HG03571 (cell line): ENCODE results near the gene TEX35.
A peak's percentile ranks its signal among the peaks of the same experiment; 100 is the strongest.

Experiments used
- ATAC-seq: cut with Tn5 transposase; IDR thresholded peaks from one replicate; pipeline ENCODE4 v1.9.1; 2021; ENCODE audit not compliant: unreplicated experiment

TEX35 gene

DNA sequence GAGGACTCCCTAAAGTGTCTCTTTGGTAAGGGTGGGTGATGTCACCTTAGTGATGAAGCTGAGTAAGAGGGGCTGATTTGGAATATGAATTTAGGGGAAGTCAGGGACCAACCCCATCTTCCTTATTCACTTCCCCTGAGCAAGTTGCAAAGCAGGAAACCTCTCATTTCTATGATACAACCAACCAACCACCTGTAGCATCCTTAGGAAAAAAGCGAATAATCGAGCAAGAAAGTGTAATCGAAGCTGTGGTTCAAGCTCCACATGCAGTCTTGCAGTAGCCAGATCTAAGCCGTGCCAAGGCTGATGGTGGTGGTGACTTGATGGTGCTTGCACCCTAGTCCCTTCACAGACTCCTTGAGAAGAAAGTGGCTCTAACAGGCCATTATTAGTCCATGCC lies 3.2 kb downstream of the TEX35 start:
- no peak for ATAC-seq

- no peak for ATAC-seq
Measured at GRCh38 chr1:178518894-178519293, 6.0 kb downstream of the TEX35 start.

DNA sequence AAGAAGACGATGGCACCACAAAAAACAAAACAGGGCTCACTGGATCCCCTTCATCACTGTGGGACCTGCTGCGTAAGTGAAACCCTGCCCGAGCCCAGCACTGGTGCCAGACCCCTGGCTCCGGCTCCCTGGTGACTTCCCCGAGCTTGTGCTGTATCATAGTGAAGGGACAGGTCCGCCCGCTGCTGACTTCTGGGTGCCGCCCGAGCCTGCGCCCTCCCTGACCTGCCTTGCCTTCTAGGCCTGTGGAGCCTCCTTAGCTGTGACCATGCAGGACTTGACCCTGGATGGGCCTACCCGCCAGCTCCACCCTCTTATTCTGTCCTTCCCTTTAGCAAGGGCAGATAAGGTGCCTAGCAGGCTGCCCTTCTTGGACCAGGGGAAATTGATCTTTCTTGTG lies 7.9 kb downstream of the TEX35 start:
- ATAC-seq = no peak

- no peak for ATAC-seq
Measured at GRCh38 chr1:178521241-178521640, 8.3 kb downstream of the TEX35 start.

GRCh38 chr1:178527117-178527516 lies 14.2 kb downstream of the TEX35 start:
- no peak for ATAC-seq

DNA sequence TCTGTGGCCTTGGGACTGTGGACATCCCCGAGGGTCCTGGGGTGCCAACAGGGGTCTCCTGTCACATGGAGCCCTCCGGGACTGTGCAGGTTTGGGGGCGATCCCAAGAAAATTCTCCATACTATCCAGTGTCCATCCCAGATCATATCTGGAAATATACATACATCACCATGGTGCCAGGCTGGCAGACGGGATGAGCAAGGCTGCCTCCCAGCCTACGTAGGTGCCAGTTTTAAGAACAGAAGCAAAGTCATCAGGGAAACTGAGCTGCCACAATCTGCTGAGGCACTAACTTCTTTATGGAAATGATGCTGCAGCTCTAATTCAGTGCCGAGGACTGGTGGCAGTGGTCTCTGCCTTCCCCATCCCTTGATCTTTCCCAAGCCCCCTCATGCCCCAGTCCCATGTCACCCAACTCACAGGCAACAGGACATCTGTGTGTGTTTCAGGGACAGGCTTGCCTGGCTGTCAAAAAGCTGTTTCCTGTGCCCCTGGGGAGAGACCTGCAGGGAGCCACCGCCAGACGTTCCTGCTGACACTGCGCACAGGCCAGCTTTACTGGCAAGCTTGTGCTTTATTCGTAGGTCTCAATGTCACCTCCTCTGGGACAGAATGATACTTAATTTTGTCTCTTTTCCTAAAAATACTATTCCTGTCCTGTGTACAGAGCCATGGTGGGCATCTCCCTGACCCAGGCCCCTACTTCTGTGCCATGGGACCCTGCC lies 15.5 kb downstream of the TEX35 start:
- no peak for ATAC-seq

DNA sequence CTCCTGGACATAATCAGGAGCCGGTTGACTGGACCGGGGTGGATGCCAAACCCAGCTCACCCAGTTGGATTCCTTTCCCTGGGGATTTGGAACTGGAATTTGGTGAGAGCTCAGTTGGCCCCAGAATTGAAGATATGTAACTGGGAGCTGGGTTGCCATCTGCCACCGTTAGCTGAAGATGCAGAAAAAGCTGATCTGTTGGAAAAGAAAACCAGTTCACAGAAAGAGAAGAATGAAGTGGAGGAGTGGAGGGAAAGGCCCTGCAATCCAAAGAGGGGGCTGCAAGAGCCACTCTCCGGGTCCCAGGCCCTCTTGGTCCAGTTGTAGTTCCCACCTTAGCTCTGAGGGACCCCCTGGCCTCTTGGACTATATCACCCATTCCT lies 16.0 kb downstream of the TEX35 start:
- ATAC-seq = no peak

- no peak for ATAC-seq
Measured at GRCh38 chr1:178529364-178530036, 16.6 kb downstream of the TEX35 start.

- ATAC-seq = no peak
Measured at GRCh38 chr1:178530037-178530402, 17.1 kb downstream of the TEX35 start.

DNA sequence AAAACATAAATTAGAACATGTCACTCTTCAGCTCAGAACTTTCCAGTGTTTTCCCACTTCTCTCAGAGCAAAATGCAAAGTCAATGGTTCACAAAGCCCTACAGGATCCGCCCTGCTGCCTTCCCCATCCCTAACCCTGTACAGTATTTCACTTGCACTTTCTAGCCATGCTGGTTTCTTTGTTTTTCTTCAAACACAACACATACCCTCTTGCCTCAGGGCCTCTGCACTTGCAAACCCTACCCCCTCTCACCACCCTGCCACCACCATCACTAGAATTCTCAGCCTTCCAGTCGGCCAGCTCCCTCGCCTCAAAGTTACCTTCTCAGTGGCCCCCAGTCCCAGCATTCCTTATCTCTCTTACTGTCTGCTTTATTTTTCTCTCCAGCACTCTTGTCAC lies 17.6 kb downstream of the TEX35 start:
- no peak for ATAC-seq

DNA sequence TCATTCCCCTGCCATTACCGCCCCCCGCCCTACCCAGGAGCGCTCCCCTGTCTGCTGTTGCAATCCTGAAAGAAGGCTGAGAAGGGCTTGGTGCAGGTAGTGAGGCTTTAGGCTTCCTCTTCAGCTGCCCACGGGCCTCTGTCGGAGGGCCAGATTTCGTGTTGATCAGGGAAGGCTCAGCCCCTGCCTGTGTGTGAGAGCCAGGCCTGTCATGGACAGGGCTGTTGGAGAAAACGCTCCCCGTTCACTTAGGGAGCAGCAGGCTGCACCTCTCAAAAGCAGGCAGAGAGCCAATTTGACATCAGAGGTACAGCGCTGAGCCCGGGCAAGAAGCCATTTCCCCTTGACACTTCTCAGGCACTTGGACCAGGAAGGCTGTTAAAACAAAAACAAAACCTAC lies 19.0 kb downstream of the TEX35 start:
- peak; percentile 23 for ATAC-seq

- ATAC-seq = peak; percentile 85
Measured at GRCh38 chr1:178532392-178532791, 19.5 kb downstream of the TEX35 start.

- ATAC-seq = no peak
Measured at GRCh38 chr1:178533121-178533946, 20.4 kb downstream of the TEX35 start.

GRCh38 chr1:178534137-178534868 lies 21.4 kb downstream of the TEX35 start:
- ATAC-seq = no peak

- ATAC-seq = no peak
Measured at GRCh38 chr1:178536329-178536728, 23.4 kb downstream of the TEX35 start.

- no peak for ATAC-seq
Measured at GRCh38 chr1:178536844-178537371, 24.0 kb downstream of the TEX35 start.

- no peak for ATAC-seq
Measured at GRCh38 chr1:178537382-178538090, 24.6 kb downstream of the TEX35 start.

DNA sequence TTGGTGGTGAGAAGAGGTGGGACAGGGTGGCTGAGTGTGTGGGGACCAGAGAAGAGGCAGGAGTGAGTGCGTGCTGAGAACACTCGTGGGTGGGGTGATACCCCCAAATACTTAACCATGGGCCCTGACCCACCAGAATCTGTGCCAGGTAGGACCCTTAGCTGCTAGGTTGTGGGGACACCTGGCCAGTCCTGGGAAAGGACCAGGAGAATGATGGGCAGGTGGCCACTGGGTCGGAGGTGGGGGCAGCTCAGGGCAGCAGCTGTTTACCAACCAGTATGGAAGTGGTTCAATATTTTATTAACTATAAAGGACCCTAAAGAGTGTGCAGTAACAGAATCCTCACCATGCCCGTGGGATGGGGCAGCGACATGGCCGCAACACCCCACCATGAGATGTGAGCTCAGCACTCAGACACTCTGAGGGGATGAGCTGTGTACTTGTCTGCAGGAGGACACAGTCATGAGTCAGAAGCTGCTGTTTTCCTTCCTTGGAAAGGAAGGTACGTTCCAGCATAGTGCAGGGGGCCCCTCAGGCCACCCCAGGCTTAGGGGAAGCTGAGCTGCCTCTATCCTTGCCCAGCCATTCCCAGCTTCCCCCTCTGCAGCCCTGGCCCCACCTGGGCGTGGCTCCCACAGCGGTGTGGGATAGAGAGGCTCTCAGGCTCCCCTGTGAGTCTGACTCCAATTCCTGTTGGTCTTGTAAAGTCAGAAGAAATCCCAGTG lies 25.4 kb downstream of the TEX35 start:
- no peak for ATAC-seq

- no peak for ATAC-seq
Measured at GRCh38 chr1:178539291-178539690, 26.4 kb downstream of the TEX35 start.

- ATAC-seq = no peak
Measured at GRCh38 chr1:178540204-178540603, 27.3 kb downstream of the TEX35 start.
